Activated CD4-positive, CD25-positive, alpha-beta regulatory T cell (primary cell): ENCODE measurements around the gene PDYN.

Source experiments
- DNase-seq, 4 experiments: peaks; one replicate each; lab custom pipeline; 2025; lab: John Stamatoyannopoulos, UW

PDYN gene

GRCh38 chr20:1934721-1935573, 58.9 kb downstream of the PDYN start:
- DNase-seq = no peak

- DNase-seq = no peak
These were observed 59.7 kb downstream of the PDYN start for GRCh38 chr20:1934156-1934555.

- no peak for DNase-seq
These were observed 60.4 kb downstream of the PDYN start for GRCh38 chr20:1933465-1933870.

- no peak for DNase-seq
These were observed 60.9 kb downstream of the PDYN start for GRCh38 chr20:1932971-1933370.

- no peak for DNase-seq
These were observed 62.0 kb downstream of the PDYN start for GRCh38 chr20:1931830-1932229.

- DNase-seq = no peak
These were observed 63.7 kb downstream of the PDYN start for GRCh38 chr20:1930165-1930564.

- DNase-seq = no peak
These were observed 64.4 kb downstream of the PDYN start for GRCh38 chr20:1929460-1929859.

- no peak for DNase-seq
These were observed 65.1 kb downstream of the PDYN start for GRCh38 chr20:1928782-1929181.
